Panc1 (cell line): Measurements from ENCODE around the gene LIPF. TPM values are rescaled to one million over a fixed set of nuclear protein-coding genes. Genes with fewer than 3 reads are reported as not detected.
A peak's percentile ranks its signal among the peaks of the same experiment; 100 is the strongest.

ENCODE experiments used
- ATAC-seq: fragments of 200-7000 bp; cut with Tn5 transposase; 2 replicates; pipeline ENCODE4 v1.9.1; 2020; ENCODE audit warnings: mild to moderate bottlenecking, moderate library complexity
- BruUV-seq: library from RNA; stranded (reverse); fragments of 400-500 nt; replicated peaks from 2 replicates; lab custom pipeline; 2021; lab: Mats Ljungman, UMichigan
- CTCF ChIA-PET: fragments of 300-600 bp; sonication (Branson Sonifier 250); formaldehyde crosslinking; loops from one replicate; lab custom pipeline; 2022; ENCODE audit warnings: antibody characterized with exemption; lab: Charles Lee
- POLR2A ChIA-PET: fragments of 300-600 bp; sonication (Branson Sonifier 250); formaldehyde crosslinking; loops from one replicate; lab custom pipeline; 2022; ENCODE audit warnings: antibody characterized with exemption; lab: Charles Lee
- DNase-seq: peaks from one replicate; pipeline ENCODE4 v3.0.0-alpha.2; 2010; ENCODE audit warnings: low read depth, low spot score
- H3K27ac ChIP-seq: 2 replicates; pipeline ENCODE4 v1.5.1; 2011; ENCODE audit warnings: mild to moderate bottlenecking, low read length, inconsistent platforms
- H3K27me3 ChIP-seq: fragments of 200-500 bp; sonication (Bioruptor generic); 2 replicates; pipeline ENCODE4 v1.6.0; 2014; ENCODE audit warnings: low read length, inconsistent platforms; ENCODE audit not compliant: control insufficient read depth, insufficient read depth
- H3K36me3 ChIP-seq: fragments of 200-500 bp; sonication (Bioruptor generic); 2 replicates; pipeline ENCODE4 v1.5.1; 2014; ENCODE audit warnings: inconsistent platforms, mild to moderate bottlenecking, low read length, moderate library complexity; ENCODE audit not compliant: control insufficient read depth, insufficient read depth
- H3K4me1 ChIP-seq: 2 replicates; pipeline ENCODE4 v1.5.1; 2011; ENCODE audit warnings: inconsistent platforms, mild to moderate bottlenecking, low read length, moderate library complexity; ENCODE audit not compliant: control insufficient read depth, insufficient read depth
- H3K4me3 ChIP-seq, 2 experiments: 2 replicates each; pipeline ENCODE4 v1.5.1; 2011 to 2012; ENCODE audit warnings: low read depth in 2 of 2, low read length in 2 of 2, mild to moderate bottlenecking in 2 of 2, inconsistent platforms in 1 of 2, moderate library complexity in 1 of 2
- H3K9me3 ChIP-seq: fragments of 200-500 bp; sonication (Bioruptor generic); 2 replicates; pipeline ENCODE4 v1.5.1; 2014; ENCODE audit warnings: low read depth, mild to moderate bottlenecking, inconsistent platforms, low read length, moderate library complexity; ENCODE audit not compliant: control insufficient read depth, insufficient read depth
- CTCF ChIP-seq: fragments of 450-650 bp; IDR thresholded peaks from 2 replicates; pipeline ENCODE4 v1.5.1; 2017; ENCODE audit warnings: mild to moderate bottlenecking
- POLR2AphosphoS5 ChIP-seq: IDR thresholded peaks from 2 replicates; pipeline ENCODE4 v1.6.1; 2012; ENCODE audit warnings: mild to moderate bottlenecking, low read depth, low read length, moderate library complexity
- REST ChIP-seq, 2 experiments: IDR thresholded peaks; 2 replicates each; pipeline ENCODE4 v1.6.1; 2011 to 2012; ENCODE audit warnings: low read depth in 2 of 2, control low read depth in 1 of 2, low read length in 1 of 2, mild to moderate bottlenecking in 1 of 2, moderate library complexity in 1 of 2; ENCODE audit not compliant: insufficient read depth in 1 of 2
- SIN3A ChIP-seq: IDR thresholded peaks from 2 replicates; pipeline ENCODE4 v1.6.1; 2012; ENCODE audit warnings: low read depth, mild to moderate bottlenecking, low read length, moderate library complexity, borderline replicate concordance; ENCODE audit not compliant: insufficient read depth
- TCF7L2 ChIP-seq: IDR thresholded peaks from 2 replicates; pipeline ENCODE4 v1.6.1; 2011; ENCODE audit warnings: mild to moderate bottlenecking, low read depth, low read length, inconsistent platforms
- in situ Hi-C: cut with HindIII; loops from 2 replicates; pipeline ENCODE4 v1.10.0; 2016; ENCODE audit warnings: low sequenced_read_pairs, low pct_unique_long_range_greater_than_20kb
- intact Hi-C: fragments of 100-400 bp; cut with micrococcal nuclease; formaldehyde crosslinking; loops from one replicate; pipeline ENCODE4 v1.10.0; 2022; ENCODE audit not compliant: unreplicated experiment
- total RNA-seq: library from RNA; stranded (reverse); gene quantifications from one replicate; pipeline ENCODE4 v1.2.1, GENCODE V29; 2021; ENCODE audit not compliant: unreplicated experiment

LIPF gene
- total RNA-seq, 1 experiment from 2014 or later: not detected

- Histone ChIP-seq H3K4me3 (no peak overlapping the region), H3K27ac (no peak overlapping the region), H3K9me3 (no peaks in the 10 kb centered on the region), H3K4me1 (no peaks in the 10 kb centered on the region), H3K27me3 (no peaks in the 10 kb centered on the region), H3K36me3 (no peaks in the 10 kb centered on the region)
- ChIA-PET CTCF (no interaction called here), POLR2A (interaction anchor here (0.8 kb wide), 1 partner anchor 12 kb away, joined by 3 read pairs; no protein-coding TSS in a partner anchor)
- no peak for DNase-seq
- no peak for TF ChIP-seq TCF7L2
- BruUV-seq: no TSS peak
- intact Hi-C loops (no loop called here), in situ Hi-C loops (no loop called here)
- no peak for ATAC-seq
Observed at GRCh38 chr10:88682491-88682890, 18.2 kb downstream of the LIPF start.

GRCh38 chr10:88687853-88688467, 23.7 kb downstream of the LIPF start:
- CTCF ChIA-PET: interaction anchor here (1.0 kb wide), 1 partner anchor 368 kb away, joined by 3 read pairs; no protein-coding TSS in a partner anchor
- Histone ChIP-seq H3K27ac (peak overlapping the region; percentile 24; the same call in 1 of the 2 replicates), H3K27me3 (no peaks in the 10 kb centered on the region), H3K36me3 (no peaks in the 10 kb centered on the region), H3K4me3 (no peak overlapping the region), H3K4me1 (no peaks in the 10 kb centered on the region), H3K9me3 (no peaks in the 10 kb centered on the region)
- in situ Hi-C loops (no loop called here), intact Hi-C loops (loop anchor here (5.0 kb wide), 3 partner anchors 104 to 244 kb away; no protein-coding TSS in a partner anchor)
- ATAC-seq (no peak), DNase-seq (no peak)
- POLR2A ChIA-PET: no interaction called here
- TF ChIP-seq POLR2AphosphoS5 (no peak), TCF7L2 (no peak), SIN3A (no peak), CTCF (peak; percentile 86; the same call in 1 of the 2 replicates)
- BruUV-seq: no TSS peak

GRCh38 chr10:88689366-88689765, 25.1 kb downstream of the LIPF start:
- in situ Hi-C loops: no loop called here
- Histone ChIP-seq H3K27ac (no peak overlapping the region), H3K4me1 (no peaks in the 10 kb centered on the region), H3K4me3 (no peak overlapping the region), H3K36me3 (no peaks in the 10 kb centered on the region), H3K9me3 (no peaks in the 10 kb centered on the region), H3K27me3 (no peaks in the 10 kb centered on the region)
- intact Hi-C loops: loop anchor here (5.0 kb wide), 3 partner anchors 103 to 243 kb away; no protein-coding TSS in a partner anchor
- no peak for TF ChIP-seq POLR2AphosphoS5
- no peak for TF ChIP-seq CTCF
- TF ChIP-seq SIN3A: no peak
- TF ChIP-seq TCF7L2: no peak
- TF ChIP-seq REST (IDR thresholded peaks at IDR 0.05; ENCODE audit: insufficient read depth in 1 of 2, low read depth in 2 of 2, low read length in 1 of 2): no peak
- POLR2A ChIA-PET: interaction anchor here (0.7 kb wide), 1 partner anchor 84 kb away, joined by 4 read pairs; no protein-coding TSS in a partner anchor
- DNase-seq (no peak), ATAC-seq (no peak; the same call in 1 of the 2 replicates)
- BruUV-seq: no TSS peak
- CTCF ChIA-PET: no interaction called here
